SKM-1 treated with dmso at 0.1 percent for 144 hours (cell line): Measurements from ENCODE around the gene ITGB3.
A peak's percentile ranks its signal among the peaks of the same experiment; 100 is the strongest.
"Not testable (repeated sequence)": the region's sequence is repeated elsewhere in the genome, so short reads cannot be mapped to it uniquely, and the experiment has no call there.

Experiments used
- DNase-seq: peaks from one replicate; lab custom pipeline; 2025; ENCODE audit not compliant: unreplicated experiment; lab: John Stamatoyannopoulos, UW

Gene ITGB3

GRCh38 chr17:47222047-47222446, 31.6 kb upstream of the ITGB3 start:
- DNase-seq: no peak

- DNase-seq: no peak
These were observed 30.6 kb upstream of the ITGB3 start for GRCh38 chr17:47223007-47223406.

- DNase-seq: no peak
These were observed 30.2 kb upstream of the ITGB3 start for GRCh38 chr17:47223460-47223859.

GRCh38 chr17:47224077-47224476, 29.6 kb upstream of the ITGB3 start:
- DNase-seq: not testable (repeated sequence)

- no peak for DNase-seq
These were observed 28.7 kb upstream of the ITGB3 start for GRCh38 chr17:47224966-47225365.

- DNase-seq: no peak
These were observed 28.2 kb upstream of the ITGB3 start for GRCh38 chr17:47225436-47225858.

GRCh38 chr17:47225911-47226688, 27.5 kb upstream of the ITGB3 start:
- no peak for DNase-seq

- DNase-seq: no peak
These were observed 25.8 kb upstream of the ITGB3 start for GRCh38 chr17:47227862-47228261.

- peak; percentile 88 for DNase-seq
These were observed 23.8 kb upstream of the ITGB3 start for GRCh38 chr17:47229535-47230443.

- DNase-seq: no peak
These were observed 22.8 kb upstream of the ITGB3 start for GRCh38 chr17:47230864-47231263.

- DNase-seq: no peak
These were observed 22.3 kb upstream of the ITGB3 start for GRCh38 chr17:47231334-47231733.

GRCh38 chr17:47231866-47232265, 21.8 kb upstream of the ITGB3 start:
- no peak for DNase-seq

GRCh38 chr17:47232465-47232864, 21.2 kb upstream of the ITGB3 start:
- DNase-seq: no peak

GRCh38 chr17:47235506-47235905, 18.1 kb upstream of the ITGB3 start:
- DNase-seq: no peak

GRCh38 chr17:47235923-47236322, 17.7 kb upstream of the ITGB3 start:
- no peak for DNase-seq

GRCh38 chr17:47237841-47238240, 15.8 kb upstream of the ITGB3 start:
- no peak for DNase-seq

GRCh38 chr17:47238321-47239010, 15.2 kb upstream of the ITGB3 start:
- no peak for DNase-seq

GRCh38 chr17:47239619-47239966, 14.0 kb upstream of the ITGB3 start:
- no peak for DNase-seq

GRCh38 chr17:47239967-47240651, 13.5 kb upstream of the ITGB3 start:
- peak; percentile 70 for DNase-seq

GRCh38 chr17:47240806-47241205, 12.8 kb upstream of the ITGB3 start:
- DNase-seq: no peak

GRCh38 chr17:47242648-47243047, 11.0 kb upstream of the ITGB3 start:
- no peak for DNase-seq
